ENCODE data around the gene COPE.
"Not testable (repeated sequence)": the region's sequence is repeated elsewhere in the genome, so short reads cannot be mapped to it uniquely, and the experiment has no call there.

Gene COPE

DNA sequence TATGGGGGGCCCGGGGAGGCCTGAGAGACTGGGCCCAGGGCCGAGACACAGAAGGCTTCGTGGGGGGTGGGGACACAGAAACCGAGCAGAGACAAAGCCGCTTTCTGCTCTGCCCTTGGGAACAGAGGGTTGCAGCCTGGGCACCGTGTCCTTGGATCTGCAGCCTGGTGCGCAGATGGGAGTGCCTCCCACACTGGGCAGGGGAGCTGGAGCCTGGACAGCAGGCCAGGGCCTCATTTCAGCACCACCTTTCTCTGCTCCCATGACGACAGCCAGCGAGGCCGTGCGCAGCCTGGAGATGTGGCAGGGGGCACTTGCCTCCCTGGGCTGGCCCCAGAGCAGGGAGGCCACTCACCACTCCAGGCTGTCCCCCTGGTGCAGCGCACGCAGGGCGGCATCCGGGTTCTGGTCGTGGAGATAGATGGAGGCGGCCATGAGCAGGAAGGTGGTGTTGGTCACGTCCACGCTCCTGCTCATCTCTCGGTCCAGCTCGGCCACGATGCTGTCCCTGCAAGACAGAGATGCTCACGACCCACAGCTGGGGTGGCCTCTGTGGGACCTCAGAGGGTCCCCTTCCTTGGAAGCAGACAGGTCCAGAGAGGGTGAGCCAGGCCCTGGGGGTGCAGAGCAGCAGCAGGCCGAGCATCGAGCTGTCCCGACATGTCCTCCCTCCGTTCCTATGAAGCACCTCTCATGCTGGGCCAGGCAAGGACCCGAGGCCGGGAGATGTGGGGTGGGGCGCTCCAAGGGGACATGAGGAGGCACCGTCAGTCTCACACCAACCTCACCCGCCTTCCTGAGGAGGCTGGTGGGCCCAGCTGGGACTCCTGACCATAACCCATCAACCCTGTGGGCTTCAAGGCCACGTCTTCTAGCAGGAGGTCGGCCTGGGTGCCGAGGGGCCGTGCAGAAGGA lies 12.3 kb downstream of the COPE start:
- FAIRE-seq = no peak

DNA sequence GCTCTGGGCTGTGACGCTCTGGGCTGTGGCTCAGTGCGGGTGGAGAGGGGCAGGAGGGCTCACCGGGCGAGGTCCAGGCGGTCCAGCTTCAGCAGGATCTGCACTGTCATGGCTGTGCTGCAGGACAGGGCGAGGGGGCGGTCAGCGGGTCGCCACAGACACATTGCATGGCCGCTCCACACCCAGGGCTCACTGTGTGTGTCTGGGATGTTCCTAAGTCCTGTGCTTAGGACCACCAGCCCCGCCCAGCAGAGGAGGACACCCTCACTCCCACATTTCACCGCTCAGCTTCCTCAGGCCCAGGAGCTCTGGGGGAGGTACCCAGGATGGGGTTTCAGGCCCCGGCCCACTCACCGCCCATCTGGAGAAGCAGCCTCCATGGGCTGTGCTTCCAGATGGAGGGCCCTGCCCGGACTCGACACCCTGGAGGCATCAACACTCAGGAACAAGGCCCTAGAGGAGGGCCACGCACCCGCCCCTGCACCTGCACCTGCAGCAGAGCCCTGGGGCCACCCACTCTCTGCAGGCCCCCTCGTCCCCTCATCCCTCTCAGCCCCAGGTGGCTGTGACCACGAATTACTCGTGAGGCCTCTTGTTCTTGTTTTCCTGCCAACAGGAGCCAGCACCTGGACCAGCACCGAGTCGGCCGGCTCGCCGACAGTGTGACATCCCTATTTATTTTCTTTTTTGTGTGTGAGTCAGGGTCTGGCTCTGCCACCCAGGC lies 13.5 kb downstream of the COPE start:
- no peak for FAIRE-seq

DNA sequence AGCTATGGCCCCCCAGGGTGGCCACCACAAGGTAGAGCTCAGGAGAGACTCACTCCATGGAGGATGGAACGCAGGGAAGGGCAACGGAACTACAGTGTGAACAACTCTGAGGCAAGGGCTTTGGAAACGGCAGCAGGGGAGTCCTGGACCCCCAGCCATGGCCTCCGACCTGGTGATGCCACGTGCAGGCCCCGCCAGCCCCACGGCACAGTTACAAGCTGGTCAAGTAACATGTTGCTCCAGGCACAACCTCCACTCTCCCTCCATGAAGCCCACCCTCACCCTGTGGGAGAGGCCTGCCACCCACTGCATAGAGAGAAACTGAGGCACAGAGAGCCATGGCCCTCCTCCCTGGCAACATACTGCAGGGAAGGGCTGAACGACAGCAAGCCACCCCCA lies 14.1 kb downstream of the COPE start:
- FAIRE-seq = no peak

DNA sequence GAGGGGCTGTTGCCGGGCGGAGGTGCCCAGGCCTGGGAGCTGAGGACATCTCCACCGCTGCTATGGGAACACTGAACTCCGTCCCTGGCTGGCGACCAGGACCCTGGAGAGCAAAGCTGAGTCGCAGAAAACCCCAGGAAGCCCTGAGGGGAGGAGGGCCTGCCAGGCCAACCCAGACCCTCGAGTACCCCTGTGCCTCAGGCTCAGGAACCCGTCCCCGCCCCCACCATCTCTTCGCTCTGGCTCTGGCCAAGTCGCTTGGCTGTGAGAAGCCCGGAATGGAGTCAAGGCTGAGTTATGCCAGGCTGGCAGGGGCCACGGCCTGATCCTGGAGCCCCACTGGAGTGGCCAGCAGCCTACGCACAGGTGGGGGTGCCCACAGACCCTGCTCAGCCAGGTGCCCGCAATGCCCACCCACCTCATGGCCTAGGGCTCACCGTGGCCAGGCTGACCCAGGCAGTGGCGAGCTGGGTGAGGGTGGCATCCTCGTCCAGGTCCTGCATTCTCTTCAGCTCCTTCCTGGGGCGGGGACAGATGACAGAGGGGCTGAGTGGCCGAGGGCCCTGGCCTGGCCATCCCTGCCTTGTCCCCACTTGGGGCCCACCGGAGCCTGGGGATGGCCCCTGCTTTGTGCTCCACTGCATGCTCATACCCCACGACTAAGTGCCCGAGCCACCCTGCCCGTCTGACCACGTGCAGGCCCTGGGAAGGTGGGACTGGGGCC lies 14.7 kb downstream of the COPE start:
- FAIRE-seq = no peak

DNA sequence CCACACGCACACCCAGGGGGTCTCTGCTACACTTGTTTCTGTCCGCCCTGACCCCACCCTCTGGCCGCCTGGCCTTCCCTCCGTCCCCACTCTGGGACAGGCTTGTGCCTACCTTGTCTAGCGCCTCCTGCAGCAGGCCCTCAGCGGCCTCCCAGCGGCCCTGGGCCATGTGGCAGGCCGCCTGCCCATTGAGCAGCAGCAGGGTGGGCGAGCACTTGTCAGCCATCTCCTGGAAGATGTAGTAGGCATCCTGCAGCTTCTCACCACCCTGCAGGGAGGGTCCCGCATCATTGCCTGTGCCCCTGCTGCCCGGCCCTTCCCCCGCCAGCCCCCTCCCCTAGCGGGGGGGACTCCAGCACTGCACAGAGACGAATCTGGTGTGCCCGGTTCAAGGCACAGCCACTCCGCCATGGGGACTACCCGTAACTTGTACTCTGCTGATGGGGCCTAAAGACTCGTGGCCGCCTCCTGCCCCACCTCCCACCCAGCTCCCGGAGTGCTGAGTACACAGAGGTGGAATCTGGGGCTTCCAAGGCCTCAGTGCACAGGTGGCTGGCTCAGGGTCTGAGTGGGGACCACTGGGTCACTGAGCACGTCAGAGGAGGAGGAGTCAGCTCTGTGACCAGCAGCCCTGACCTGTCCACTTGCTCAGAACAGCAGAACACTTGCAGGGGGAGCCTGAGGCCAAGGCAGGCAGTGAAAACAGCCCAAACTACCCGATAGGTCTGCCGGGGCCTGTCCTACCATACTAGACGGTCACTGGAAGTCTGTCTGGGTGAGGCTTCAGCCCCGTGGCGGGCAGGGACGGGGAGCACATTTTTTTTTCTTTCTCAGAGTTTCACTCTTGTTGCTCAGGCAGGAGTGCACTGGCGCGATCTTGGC lies 15.8 kb downstream of the COPE start:
- FAIRE-seq = no peak

DNA sequence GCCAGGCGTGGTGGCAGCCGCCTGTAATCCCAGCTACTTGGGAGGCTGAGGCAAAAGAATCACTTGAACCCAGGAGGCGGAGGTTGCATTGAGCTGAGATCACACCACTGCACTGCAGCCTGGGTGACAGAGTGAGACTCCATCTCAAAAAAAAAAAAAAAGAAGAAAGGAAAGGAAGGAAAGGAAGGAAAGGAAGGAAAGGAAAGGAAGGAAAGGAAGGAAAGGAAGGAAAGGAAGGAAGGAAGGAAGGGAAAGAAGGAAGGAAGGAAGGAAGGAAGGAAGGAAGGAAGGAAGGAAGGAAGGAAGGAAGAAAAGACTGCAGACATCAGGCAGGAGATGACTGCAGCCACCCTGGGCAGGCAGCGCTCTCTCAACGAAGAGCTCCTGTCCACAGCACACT lies 16.7 kb downstream of the COPE start:
- FAIRE-seq = not testable (repeated sequence)

DNA sequence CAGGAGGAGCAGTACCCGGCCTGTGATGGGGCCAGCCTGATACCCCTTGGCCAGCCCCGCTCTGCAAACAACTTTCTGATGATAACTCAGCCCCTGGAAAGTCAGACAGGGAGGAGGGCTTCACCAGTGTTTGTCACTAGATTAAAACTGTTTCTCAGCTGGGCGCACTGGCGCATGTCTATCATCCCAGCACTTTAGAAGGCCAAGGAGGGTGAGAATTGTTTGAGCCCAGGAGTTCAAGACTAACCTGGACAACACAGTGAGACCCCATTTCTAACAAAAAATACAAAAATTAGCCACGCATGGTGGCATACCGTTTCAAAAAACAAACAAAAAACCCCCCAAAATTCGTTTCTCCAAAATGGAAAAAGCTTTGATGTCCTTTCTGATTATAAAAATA lies 17.7 kb downstream of the COPE start:
- no peak for FAIRE-seq

DNA sequence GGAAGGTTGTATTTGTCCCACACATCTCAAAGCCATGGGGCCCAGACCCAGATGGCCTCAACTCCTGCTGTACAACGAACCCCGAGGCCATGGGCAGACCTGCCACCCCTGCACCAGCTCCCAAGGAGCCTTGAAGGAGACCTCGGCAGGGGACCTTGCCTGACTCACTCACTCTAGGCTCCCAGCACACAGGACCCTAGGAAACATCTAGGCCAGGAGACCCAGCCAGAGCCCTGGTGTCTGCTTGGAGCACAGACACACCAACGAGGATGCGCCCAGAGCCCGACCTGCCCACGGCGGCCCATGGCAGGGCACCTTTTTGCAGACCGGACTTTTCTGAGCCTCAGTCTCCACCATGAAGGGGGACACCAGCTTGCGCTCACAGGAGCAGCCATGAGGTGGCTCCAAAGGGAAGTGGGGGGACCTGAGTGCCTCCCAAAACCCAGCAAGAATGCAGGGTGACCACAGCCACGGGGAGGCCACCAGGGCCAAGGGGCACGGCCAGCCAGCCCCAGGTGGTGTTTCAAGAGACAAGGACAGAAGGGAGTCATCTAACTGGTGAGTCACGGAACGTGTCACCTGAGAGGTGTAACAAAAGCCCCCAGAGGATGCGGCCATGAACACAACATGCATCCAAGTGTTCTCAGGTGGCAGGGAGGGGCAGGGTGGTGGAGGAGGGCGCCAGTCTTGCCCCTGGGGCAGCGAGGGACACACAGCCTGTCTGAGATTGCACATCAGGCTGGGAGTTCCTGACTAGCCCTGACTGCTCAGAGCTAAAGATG lies 18.3 kb downstream of the COPE start:
- FAIRE-seq = no peak

DNA sequence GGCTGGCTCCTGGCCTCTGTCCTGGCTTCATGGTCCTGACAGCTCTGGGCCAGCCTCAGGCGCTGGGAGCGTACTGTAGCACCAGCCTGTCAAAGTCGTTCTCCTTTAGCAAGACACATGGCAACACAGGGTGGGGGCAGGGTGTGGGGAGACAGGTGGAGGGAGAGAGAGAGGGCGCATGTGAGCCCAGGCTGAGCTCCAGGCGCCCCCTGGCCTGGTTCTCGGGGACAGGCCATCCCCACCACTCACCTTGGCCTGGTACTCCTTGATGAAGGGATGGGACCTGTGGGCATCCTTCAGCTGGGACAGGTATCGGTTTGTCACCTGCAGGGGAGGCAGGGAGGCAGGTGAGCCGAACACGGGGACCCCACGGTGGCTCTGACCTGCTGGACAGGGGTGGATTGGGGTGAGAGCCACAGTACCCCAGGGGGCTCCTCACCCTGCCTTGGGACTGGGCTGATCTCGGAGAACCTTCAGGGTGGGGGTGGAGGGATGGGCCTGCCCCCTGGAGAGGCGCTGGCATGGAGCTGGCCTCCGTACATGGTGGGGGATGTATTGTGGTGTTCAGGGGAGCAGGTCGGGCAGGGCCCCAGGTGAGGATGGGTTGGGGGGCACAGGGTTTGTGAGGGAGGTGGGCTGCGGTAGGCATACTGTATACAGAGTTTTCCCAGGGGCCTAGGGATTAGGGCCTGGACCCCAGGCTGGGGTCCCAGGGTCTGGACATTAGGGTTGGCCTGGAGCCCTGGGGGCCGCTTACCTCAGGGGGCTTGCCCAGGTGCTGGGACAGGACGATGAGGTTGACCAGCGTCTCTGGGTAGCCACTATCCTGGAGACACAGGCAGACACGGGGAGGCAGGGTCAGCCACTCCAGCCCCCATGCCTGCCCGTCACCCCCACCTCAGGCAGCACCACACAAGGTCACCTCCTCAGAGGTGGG lies 19.3 kb downstream of the COPE start:
- no peak for FAIRE-seq

DNA sequence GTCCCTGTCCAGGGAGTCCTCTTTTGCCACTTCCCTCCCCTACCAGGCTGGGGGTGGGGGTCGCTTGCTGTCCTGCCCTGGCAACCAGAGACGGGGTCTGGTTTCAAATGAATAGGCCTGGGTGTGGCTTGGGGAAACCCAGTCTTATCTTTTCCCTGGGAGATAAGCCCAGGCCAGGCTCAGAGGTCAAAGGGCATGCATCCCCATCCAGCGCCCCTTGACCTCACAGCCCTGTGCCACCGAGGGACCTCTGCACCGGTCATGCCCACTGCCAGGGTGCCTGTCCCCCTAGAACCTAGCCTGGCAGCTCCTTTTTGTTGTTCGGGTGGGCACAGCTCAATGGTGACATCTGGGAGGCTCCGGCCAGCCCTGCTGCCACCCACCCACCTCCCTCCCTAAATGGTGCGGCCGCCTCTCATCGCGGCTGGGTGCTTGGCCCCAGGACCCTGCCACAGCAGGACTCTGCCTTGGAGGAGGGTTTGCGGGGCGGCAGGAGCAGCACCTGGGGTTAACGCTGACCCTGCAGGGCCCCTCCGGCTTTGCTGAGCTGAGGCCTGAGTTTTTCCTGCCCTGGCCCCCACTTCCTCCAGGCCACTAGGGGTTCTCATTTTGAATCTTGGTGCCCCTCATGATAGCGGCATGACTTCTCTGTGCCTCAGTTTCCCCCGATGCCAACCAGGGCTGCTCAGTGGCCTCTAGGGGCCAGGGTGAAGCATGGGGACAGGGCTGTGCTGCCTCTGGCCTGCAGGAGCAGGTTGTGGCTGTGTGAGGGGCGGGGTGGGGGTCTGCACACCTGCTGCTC lies 20.4 kb downstream of the COPE start:
- FAIRE-seq = no peak

DNA sequence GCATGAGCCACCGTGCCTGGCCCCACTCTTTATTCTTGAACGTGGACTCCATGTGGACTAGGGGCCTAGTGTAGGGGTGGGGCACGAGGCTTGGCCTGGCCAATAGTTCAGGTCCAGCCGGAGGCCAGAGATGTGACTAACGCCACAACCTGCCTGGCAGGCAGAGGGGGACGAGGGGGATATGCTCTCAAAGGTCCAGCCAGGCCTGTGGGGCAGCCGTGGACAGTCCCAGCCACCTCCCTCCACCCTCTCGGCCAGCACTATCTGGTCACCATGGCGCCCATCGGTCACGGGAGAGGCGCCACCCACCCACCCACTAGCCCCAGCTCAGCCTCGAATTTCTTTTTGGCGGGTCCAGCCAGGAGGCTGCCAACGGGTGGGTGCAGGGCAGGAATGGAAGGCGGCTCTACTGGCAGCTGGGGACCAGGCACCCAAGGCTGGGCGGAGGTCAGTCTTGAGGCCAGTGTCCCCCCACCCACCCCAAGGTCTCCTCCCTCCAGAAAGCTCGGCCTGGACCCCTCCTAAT lies 21.0 kb downstream of the COPE start:
- FAIRE-seq = no peak

DNA sequence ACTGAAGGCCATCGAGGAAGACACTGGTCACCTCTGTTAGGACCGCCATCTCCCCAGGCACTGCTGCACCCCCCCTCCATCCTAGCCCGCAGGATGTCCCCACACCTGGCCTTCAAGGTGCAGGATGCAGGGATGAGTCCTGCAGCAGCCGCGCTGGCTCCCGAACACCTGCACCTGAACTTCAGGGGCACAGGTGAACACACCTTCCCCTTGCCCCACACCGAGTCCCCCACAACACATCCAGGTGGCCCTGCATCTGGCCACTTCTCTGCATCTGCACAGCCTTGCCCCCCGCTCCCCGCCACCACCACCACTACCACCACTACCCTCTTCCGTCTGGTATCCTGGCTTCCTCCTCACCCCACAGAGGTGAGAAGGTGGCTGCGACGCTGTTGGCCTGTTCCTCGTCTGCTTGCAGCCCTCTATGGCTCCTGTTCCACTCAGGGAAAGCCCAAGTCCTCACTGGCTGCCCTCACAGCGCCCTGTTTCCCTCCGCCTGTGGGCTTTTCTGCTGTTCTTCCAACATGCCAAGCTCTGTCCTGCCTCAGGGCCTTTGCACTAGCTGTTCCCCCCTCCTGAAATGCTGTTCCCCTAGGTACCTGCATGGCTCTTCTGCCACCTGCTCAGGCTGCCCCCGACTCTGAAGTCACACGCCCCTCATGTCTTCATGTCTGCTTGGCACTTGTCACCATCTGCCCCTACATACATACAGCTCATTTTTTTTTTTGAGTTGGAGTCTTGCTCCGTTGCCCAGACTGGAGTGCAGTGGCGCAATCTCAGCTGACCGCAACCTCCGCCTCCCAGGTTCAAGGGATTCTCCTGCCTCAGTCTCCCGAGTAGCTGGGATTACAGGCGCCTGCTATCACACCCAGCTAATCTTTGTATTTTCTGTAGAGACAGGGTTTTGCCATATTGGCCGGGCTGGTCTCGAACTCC lies 21.8 kb downstream of the COPE start:
- no peak for FAIRE-seq

DNA sequence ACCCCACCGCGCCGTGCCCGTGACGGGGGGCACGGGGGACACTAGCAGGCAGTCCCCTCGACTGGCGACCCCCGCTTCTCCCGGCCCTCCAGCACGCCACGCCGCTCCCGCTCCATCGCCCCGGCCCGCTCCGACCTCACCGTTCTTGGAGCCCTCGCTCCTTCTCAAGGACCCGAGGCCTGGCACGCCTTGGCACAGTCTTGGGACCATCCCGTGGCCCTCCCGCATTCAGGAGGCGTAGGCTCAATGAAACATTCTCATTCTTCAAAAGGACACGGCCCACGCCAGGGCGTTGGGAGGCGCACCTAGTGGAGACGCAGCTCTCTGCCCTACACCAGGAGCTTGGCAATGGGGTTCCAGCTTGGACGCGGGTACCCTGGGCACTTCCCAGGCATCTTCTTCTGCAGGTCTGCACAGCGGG lies 22.8 kb downstream of the COPE start:
- FAIRE-seq = no peak

DNA sequence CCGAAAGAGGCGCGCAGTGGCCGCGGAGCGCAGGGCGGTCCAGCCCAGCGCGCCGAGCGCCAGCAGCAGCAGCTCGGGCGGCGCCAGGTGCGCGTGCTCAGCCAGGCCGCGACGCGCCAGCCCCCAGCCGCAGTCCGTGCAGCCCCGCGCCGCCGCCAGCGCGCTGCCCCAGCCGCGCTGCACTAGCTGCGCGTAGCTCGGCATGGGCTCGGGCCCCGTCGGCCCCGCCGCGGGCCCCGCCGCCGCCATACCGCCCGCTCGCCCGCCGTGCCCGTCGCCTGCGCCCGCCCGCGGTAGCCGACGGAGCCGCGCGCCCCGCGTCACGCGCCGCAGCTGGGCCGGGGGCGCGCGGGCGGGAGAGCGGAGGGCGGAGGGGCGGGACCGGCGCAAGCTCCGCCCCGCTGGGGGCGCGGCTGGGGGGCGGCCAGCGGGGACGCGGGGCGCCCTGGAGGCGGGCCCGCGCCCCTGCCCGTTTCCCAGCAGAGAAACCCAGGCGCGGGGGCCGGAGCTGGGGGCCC lies 23.3 kb downstream of the COPE start, which contains the start of gene CERS1:
Gene CERS1, minus strand, starts transcription at position 335 of the 518 bp plus-strand sequence. Its CDS starts 86 bp downstream, at position 249.
- FAIRE-seq = no peak

DNA sequence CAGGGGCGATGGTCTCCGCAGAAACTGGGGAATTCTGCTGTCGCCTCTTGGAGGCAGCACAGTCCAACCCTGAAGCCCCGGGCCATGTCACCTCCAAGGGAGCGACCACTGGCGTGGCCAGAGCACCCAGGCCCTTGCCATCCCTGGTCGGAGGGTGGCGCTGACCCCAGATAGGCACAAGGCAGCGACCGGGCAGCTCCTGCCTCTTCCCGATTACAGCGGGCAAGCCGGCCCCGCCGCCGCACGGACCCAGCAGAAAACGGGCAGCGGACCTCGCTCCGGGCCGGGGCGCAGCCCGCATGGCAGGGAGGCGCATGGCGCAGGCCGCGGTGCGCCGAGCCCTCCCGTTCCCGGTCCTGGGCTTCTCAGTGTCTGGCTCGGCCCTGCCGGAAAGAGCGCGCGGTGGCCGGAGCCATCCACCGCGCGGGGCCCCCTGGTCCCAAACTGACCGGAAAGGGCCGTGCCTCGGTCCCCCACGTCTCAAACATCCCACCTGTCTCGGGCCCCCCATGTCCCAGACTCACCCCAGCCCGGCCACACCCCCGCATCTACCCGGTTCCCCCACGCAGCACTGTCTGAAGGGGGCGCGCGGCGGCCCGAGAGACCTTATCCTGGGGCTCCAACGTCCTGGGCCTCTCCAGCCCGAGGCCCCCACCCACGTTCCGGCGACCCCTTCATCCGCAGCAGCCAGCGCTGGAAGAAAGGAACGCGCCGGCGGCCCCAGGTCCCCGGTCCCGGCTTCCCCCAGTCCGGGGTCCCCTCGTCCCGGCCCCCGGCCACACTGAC lies 24.0 kb downstream of the COPE start:
- no peak for FAIRE-seq

DNA sequence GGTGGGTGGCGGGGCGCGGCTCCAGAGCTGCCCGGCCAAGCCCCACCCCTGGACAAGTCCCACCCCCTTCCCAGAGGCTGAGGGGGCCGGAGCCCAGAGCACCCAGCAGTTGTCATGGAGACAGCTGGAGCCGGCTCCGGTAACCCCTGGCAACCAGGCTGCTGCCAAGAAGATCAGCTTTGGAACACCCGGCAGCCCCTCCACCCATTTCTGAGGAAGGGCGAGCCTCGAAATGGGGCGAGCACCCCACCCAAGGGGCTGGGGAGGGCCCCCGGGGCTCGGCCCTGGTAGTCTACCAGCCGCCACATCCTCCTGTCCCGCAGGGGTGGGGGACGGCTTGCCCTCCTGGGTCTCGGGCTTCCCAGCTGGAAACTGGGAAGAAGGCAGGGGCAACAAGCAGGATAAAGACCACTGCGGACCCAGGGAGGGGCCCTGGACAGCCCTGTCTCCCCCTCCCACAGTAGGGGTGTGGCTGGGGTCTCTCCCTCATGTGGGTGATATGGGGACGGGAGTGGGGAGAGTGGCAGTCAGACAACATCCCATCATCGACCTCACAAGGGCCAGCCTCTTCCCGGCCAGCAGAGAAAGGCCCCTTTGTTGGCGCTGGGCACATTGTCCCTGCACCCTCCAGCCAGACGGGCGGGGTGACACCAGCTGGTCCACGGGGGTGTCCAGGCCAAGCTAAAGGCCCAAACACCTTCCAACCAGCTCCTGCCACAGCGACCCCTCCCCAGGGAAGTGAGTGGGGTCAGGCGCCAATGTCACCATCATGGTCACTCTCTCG lies 24.7 kb downstream of the COPE start:
- FAIRE-seq = no peak
